ENCODE data around the gene GLIS2.

The GLIS2 gene

DNA sequence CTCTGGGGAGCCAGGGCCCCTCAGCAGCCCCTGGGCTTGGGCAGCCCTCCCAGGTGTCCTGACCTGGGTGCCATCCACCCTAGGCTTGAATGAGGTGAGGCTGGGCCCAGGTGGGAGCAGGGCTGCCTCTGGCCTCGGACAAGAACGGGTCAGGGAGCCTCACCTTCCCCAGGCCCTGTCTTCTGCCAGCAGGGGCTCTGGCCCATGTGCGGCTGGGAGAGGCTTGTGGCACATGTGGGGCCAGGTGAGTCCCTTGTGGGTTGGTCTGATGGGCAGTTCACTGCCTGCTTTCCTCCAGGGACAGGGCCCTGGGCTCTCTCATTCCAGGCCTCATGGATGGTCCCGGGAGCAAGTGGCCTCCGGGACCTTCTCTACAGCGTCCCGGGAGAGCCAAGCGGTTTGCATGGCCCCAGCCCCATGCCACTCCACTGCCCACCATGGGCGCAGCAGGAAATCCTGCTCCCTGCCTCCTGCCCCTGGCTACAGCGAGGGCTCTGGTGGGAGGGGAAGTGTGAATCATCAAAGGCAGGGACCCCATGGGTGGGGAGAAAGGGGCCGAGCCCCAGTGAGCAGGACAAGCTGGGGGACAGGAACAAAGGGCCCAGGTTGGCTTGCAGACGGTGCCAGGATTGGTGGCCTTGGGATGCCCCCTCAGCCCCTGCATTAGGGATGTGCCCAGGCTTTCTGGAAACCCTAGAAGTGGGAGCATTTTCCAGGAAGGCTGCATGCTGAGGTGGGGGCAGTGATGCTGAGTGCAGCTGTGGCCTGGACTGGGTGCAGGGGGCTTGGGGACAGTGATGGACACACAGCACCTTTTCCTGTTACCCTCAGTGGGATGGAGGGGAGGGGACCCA is 68.0 kb downstream of the GLIS2 start:
- TF ChIP-seq, protein P1, sequence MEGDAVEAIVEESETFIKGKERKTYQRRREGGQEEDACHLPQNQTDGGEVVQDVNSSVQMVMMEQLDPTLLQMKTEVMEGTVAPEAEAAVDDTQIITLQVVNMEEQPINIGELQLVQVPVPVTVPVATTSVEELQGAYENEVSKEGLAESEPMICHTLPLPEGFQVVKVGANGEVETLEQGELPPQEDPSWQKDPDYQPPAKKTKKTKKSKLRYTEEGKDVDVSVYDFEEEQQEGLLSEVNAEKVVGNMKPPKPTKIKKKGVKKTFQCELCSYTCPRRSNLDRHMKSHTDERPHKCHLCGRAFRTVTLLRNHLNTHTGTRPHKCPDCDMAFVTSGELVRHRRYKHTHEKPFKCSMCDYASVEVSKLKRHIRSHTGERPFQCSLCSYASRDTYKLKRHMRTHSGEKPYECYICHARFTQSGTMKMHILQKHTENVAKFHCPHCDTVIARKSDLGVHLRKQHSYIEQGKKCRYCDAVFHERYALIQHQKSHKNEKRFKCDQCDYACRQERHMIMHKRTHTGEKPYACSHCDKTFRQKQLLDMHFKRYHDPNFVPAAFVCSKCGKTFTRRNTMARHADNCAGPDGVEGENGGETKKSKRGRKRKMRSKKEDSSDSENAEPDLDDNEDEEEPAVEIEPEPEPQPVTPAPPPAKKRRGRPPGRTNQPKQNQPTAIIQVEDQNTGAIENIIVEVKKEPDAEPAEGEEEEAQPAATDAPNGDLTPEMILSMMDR (IDR thresholded peaks at IDR 0.05; ENCODE audit: borderline replicate concordance, insufficient read depth, low read depth, low read length): no peak
- H3K4me3 ChIP-seq (ENCODE audit: low read depth, low read length): no peak overlapping the region

DNA sequence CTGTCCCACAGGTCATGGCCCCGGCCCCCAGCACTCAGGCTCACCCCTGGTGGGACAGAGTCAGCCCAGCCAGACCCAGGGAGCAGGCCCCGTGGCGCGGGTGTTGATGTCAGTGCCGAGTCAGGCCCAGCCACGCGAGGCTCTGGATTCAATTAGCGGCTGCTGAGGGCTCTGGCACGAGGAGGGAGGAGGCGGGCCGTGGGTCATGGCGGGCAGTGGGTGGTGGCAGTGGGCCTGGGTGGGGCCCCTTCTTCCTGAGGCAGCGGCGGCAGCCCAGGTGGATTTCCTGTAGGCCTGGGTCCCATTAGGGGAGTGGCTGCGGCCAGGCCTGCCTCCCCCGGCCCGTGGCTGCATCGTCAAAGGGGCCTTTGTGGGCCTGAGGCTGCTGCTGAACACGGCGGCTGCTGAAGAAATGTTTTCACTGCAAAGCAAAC is 68.7 kb downstream of the GLIS2 start:
- TF ChIP-seq, protein P1 (IDR thresholded peaks at IDR 0.05; ENCODE audit: borderline replicate concordance, insufficient read depth, low read depth, low read length): no peak
- no peak overlapping the region for H3K4me3 ChIP-seq (ENCODE audit: low read depth, low read length)

DNA sequence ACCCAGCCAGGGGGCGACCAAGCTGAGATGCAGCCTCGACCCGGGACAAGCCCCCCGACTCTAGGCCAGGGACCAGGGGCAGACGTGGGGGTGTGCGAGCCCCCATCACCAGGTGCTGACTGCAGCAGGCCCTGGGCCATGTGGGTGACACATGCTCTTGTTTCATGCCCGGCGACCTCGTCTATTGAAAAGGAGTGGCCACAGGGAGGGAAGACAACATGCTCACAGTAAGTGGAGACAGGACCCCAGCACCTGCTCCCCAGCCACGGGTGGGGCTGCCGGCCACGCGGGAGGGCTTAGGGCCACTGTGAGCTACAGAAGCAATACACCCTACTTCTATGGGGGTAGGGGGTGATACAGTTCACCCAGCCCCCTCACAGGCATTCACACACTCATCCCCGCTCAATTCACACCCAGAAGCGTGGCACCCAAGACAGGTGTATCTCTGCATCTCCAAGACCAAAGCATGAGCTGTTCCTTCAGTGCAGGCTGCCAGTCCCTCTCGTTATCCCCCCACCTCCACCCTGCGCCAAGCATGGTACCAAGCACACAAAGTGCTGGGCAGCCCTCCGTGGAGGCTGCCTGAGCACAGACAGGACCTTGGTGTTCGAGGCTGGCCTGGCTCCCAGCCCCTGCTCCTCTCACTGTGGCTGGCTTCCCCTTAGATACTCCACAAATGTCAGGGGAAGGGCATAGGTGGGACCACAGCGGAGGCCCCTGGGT is 69.4 kb downstream of the GLIS2 start:
- TF ChIP-seq, protein P1 (IDR thresholded peaks at IDR 0.05; ENCODE audit: borderline replicate concordance, insufficient read depth, low read depth, low read length): no peak
- H3K4me3 ChIP-seq (ENCODE audit: low read depth, low read length): no peak overlapping the region

DNA sequence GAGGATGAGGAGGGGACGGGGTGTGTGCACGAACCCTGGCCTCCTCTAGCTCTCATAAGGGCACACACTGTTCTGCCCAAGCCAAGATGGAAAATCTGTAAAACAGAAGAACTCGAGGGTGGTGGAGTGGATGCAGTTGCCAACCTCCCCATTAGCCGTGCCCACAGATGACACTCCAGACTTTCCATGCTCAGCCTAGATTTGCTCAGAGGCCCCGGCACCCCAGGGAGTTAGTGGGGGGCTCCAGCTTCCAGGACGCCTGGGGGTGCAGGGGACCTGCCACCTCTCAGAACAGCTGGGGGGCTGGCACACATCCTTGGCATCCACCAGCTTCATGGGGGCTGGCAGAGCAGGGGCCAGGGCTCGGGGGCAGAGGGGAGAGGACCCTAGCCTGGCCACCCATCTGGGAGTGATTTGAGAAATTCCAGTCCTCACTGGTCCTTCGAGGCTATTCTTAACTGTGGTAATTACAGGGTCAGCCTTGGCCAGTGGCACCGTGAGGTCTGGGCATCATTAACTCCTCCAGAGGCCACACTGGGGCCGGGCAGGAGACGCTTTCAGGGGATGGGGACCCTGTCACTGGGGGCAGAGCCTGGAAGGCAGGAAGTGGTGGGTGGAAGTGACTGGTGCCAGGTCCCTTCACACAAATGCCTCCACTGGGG is 70.1 kb downstream of the GLIS2 start:
- no peak overlapping the region for H3K4me3 ChIP-seq (ENCODE audit: low read depth, low read length)
- TF ChIP-seq, protein P1 (IDR thresholded peaks at IDR 0.05; ENCODE audit: borderline replicate concordance, insufficient read depth, low read depth, low read length): no peak

DNA sequence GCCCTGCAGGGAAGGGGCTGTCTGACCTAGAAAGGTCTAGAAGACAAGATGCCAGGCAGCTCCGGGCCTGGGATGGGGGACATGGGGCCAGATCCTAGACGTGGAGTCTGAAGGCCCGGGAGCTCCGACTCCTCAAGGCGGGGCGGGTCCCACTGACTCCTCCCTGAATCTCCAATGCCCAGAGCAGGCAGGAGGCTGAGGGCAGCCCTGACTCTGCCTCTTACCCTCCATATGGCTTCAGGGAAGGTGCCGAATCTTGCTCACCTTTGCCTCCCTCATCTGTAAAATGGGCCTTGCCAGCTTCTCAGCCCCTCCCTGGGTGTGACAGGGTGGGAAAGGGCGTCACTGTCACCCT is 70.6 kb downstream of the GLIS2 start:
- TF ChIP-seq, protein P1 (IDR thresholded peaks at IDR 0.05; ENCODE audit: borderline replicate concordance, insufficient read depth, low read depth, low read length): no peak
- no peak overlapping the region for H3K4me3 ChIP-seq (ENCODE audit: low read depth, low read length)

DNA sequence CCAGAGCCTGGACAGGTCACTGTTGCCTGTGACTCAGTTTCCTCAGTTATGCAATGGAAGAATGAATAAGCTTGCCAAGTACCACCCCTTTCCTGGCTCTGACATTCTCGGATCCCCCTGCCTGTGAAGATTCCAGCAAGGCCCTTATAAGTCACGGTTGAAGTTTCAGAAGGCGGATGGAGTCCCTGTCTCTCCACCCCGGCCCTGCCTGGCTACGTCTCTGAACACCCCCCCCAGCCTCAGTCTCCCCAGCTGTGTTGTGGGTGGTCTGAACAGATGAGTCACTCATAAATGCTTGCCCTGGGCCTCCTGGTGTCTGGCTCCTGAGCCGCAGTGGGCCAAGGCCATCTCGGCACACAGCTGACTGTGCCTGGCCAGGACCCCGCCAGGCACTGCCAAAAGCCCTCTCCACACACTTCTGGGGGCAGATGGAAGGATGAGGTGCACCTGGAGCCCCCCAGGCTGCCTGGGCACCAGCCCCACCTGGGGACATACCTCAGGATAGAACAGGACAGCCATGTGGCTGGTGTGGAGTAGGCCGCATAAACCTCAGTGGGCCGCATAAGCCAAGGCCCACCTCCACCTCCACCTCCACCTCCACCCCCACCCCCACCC is 71.2 kb downstream of the GLIS2 start:
- H3K4me3 ChIP-seq (ENCODE audit: low read depth, low read length): no peak overlapping the region
- TF ChIP-seq, protein P1 (IDR thresholded peaks at IDR 0.05; ENCODE audit: borderline replicate concordance, insufficient read depth, low read depth, low read length): no peak

Data from GM12875 (cell line).